Measurements from ENCODE around the gene SLC9A5. TPM values are rescaled to one million over a fixed set of nuclear protein-coding genes. Genes with fewer than 3 reads are reported as not detected.

SLC9A5 gene
- total and polyA plus RNA-seq, 9 donors = 0.36 to 3.1 (median 1.2) TPM

- no peaks in the 10 kb centered on the region for H3K9me3 ChIP-seq
- intact Hi-C loops (cut with DNase I) = no loop called here
- no peaks in the 10 kb centered on the region for H3K27me3 ChIP-seq
- H3K4me3 ChIP-seq = no peak overlapping the region
- 86 to 88% (median 88%) methylated on average over 8 of the region's 8 CpGs for WGBS, 3 donors
- no peak overlapping the region for H3K27ac ChIP-seq
- no peaks in the 10 kb centered on the region for H3K36me3 ChIP-seq
- H3K4me1 ChIP-seq (ENCODE audit: insufficient read depth) = peaks cover 9% of the 10 kb centered on the region
- TF ChIP-seq POLR2A (IDR thresholded peaks at IDR 0.05) (no peak), EP300 (IDR thresholded peaks at IDR 0.05) (no peak), CTCF (IDR thresholded peaks at IDR 0.05) (no peak)
- no peak for DNase-seq
Measured at GRCh38 chr16:67209565-67209964, 39.2 kb upstream of the SLC9A5 start.

- intact Hi-C loops (cut with DNase I) = no loop called here
- WGBS, 3 donors = 78 to 83% (median 82%) methylated on average over 19 to 25 of the region's 25 CpGs
- Histone ChIP-seq H3K36me3 (no peaks in the 10 kb centered on the region), H3K9me3 (no peaks in the 10 kb centered on the region), H3K4me1 (ENCODE audit: insufficient read depth) (peaks cover 9% of the 10 kb centered on the region), H3K27ac (no peak overlapping the region), H3K4me3 (no peak overlapping the region), H3K27me3 (no peaks in the 10 kb centered on the region)
- peak in 1 of 5 donors; percentile 21 for DNase-seq
- TF ChIP-seq CTCF (IDR thresholded peaks at IDR 0.05) (no peak), EP300 (IDR thresholded peaks at IDR 0.05) (no peak), POLR2A (IDR thresholded peaks at IDR 0.05) (no peak)
Measured at GRCh38 chr16:67210069-67210937, 38.5 kb upstream of the SLC9A5 start.

GRCh38 chr16:67211674-67212073 lies 37.1 kb upstream of the SLC9A5 start:
- H3K27ac ChIP-seq = no peak overlapping the region
- H3K36me3 ChIP-seq = no peaks in the 10 kb centered on the region
- intact Hi-C loops (cut with DNase I) = no loop called here
- H3K4me3 ChIP-seq = no peak overlapping the region
- DNase-seq = no peak
- peaks cover 9% of the 10 kb centered on the region for H3K4me1 ChIP-seq (ENCODE audit: insufficient read depth)
- TF ChIP-seq POLR2A (IDR thresholded peaks at IDR 0.05) = no peak
- no peaks in the 10 kb centered on the region for H3K9me3 ChIP-seq
- no peaks in the 10 kb centered on the region for H3K27me3 ChIP-seq
- 32 to 50% (median 39%) methylated on average over 7 of the region's 7 CpGs for WGBS, 3 donors

- H3K4me1 ChIP-seq (ENCODE audit: insufficient read depth) = peaks cover 2% of the 10 kb centered on the region
- DNase-seq = no peak
- intact Hi-C loops (cut with DNase I) = no loop called here
- no peaks in the 10 kb centered on the region for H3K9me3 ChIP-seq
- TF ChIP-seq CTCF (IDR thresholded peaks at IDR 0.05) (no peak), POLR2A (IDR thresholded peaks at IDR 0.05) (no peak), EP300 (IDR thresholded peaks at IDR 0.05) (no peak)
- H3K4me3 ChIP-seq = no peak overlapping the region
- no peaks in the 10 kb centered on the region for H3K36me3 ChIP-seq
- H3K27ac ChIP-seq = no peak overlapping the region
- H3K27me3 ChIP-seq = no peaks in the 10 kb centered on the region
Measured at GRCh38 chr16:67212766-67213165, 36.0 kb upstream of the SLC9A5 start.

All from ovary (tissue), 9 donors.